Frontal cortex (tissue), 4 donors: Measurements from ENCODE around the gene ZNF440. TPM values are rescaled to one million over a fixed set of nuclear protein-coding genes. Genes with fewer than 3 reads are reported as not detected.
"Not testable (repeated sequence)": the region's sequence is repeated elsewhere in the genome, so short reads cannot be mapped to it uniquely, and the experiment has no call there.

Source experiments
- DNase-seq, 2 donors: peaks; one replicate each; pipeline ENCODE4 v3.0.0; 2012; ENCODE audit warnings: low spot score in 2 of 2
- FAIRE-seq: peaks from 2 replicates; lab custom pipeline; 2012; peaks lifted over from hg19 to GRCh38; lab: Jason Lieb, UNC
- total RNA-seq: library from RNA; depleted of rRNA; stranded (reverse); fragments of >200 nt; gene quantifications from one replicate; pipeline ENCODE4 v1.2.3, GENCODE V29; 2014
- donor health status: control.
- donor health status: control.
- donor health status: control.

Gene ZNF440
- 21.6 TPM for total RNA-seq

DNA sequence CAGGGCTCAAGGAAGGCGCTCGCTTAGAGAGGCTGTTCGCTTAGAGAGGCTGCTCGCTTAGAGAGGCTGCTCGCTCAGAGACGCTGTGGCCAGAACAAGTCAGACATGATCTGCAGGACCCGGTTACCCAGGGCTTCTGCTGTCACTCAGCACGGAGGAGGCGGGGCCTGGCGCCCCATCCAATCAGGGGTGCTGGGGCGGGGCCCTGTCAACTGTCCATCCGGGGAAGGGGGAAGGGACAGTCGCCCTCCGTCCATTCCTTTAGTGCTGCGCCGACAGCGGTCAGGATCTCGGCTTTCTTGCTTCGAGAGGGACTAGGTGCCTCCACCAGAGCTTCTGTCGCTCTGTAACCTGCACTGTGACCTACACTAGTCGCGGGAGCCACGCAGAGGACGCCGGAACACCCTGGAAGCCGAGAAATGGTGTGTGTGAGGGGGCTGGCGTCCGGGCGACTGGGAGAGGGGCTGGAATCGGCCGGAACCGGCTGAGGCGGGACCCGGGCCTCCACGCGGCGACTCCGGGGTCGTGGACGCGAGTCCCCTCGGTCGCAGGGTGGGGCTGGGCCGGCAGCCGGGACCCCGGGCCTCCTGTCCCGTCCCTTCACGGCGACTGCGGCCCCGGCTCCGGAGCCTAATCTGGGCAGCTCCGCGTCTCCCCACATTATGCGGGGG, at the start of gene ZNF440:
TSS of gene ZNF440 (plus strand) at position 245 of the 671 bp plus-strand sequence. CDS start at position 420, 175 bp downstream.
- DNase-seq, result peak; percentile 94 to 97
- no peak for FAIRE-seq

DNA sequence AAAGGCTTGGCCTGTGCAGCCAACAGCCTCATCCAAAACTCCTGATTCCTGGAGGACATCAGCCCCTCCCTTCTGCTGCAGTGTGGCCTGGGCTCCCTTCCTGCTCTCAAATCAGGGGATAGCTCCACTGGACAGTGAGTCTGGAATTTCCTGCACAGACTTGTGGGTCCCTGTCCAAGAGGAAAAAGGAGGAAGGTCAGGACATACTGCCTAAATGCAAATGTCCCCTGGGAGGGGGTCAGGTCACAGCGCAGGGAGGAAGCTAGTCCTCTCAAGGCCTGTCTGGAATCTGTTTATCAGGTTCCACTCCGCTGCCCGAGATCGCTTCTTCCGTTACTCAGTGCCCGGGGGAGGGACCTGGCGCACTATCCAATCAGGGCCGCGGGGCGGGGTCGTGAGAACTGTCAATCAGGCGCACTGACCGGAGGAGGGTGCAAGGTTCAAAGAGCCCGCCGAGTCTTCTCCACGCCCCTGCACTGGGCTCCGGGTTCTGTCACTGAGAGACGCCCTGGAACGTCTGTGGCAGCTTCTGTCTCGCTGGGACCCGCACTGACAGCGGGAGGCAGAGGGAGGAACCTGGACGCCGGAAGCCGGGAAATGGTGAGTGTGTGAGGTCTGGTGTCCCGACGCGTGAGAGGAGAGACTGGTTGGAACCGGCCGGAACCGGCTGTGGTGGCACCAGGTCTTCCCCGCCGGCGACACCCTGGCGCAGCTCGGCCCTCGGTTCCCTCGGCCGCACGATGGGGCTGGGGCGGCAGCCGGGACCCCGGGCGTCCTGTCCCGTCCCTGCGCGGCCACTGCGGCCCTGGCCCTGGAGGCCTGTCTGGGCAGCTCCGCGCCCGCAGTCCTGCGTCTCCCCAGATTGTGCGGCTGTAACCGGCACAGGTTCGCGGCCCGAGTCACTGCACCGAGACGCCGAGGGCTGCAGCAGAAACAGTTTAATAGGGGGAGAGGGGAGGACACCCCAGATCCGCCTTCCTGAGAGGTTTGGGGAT, 47.2 kb upstream of the ZNF440 start, which contains the start of gene ZNF441:
TSS of gene ZNF441 (plus strand) at position 404 of the 995 bp plus-strand sequence. CDS start at position 598, 194 bp downstream.
- FAIRE-seq, result no peak
- peak; percentile 87 to 90 for DNase-seq

DNA sequence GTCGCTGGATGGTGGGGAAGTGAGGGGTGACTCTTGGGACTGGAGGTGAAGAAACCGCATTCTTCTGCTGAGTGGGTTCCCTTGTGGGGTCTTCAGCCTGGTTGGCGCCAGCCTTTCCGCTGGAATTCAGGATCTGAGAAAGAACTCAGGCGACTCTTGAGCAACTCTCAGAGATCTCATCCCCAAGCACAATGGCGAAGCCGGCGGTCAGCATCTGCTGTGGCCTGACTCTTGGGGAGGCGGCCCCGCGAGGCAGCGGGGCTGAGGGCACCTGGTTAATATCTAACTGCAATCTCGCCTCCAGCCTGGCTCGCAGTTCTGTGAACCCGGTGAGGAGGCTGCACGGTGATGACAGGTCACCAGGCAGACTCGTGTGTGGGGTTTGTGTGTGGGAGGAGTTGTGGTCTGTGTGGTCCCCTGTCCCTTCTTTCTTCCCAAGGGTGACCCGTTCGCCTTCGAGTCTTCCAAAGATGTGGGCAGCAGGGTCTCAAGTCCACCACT, 46.4 kb upstream of the ZNF440 start:
- FAIRE-seq, result no peak

DNA sequence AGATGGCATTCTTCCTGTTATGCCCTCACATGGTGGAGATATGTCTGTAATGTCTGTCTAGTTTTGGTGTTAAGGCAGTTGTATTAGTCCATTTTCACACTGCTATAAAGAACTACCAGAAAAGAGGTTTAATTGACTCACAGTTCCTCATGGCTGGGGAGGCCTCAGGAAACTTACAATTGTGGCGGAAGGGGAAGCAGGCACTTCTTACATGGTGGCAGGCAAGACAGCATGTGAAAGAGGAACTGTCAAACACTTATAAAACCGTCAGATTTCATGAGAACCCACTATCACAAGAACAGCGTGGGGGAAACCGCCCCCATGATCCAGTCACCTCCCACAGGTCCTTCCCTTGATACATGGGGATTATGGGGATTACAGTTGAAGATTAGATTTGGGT, 44.1 kb upstream of the ZNF440 start:
- FAIRE-seq, result no peak
- DNase-seq, result no peak

More for the DNA sequence above, 46.4 kb upstream of the ZNF440 start:
- peak in 1 of 2 donors; percentile 13 for DNase-seq

DNA sequence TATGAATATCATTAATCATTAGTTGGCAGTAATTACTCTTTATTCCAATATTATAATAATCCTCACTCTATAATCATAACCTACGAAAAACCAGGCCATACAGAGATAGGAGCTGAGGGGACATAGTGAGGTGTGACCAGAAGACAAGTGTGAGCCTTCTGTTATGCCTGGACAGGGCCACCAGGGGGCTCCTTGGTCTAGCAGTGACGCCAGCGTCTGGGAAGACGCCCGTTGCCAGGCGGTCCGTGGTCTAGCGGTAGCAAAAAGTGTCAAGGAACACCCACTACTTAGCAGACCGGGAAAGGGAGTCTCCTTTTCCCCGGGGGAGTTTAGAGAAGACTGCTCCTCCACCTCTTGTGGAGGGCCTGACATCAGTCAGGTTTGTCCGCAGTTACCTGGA, 42.6 kb upstream of the ZNF440 start:
- FAIRE-seq, DNase-seq: not testable (repeated sequence)

DNA sequence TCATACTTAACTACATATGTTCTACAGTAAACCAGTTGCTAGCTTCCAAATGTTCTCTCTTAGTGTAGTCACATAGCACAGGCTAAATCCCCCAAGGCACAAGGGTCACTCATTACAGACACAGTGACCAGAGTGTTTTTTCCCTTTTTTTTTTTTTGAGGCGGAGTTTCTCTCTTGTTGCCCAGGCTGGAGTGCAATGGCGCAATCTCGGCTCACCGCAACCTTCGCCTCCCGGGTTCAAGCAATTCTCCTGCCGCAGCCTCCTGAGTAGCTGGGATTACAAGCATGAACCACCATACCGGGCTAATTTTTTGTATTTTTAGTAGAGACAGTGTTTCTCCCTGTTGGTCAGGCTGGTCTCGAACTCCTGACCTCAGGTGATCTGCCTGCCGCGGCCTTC, 37.4 kb upstream of the ZNF440 start:
- FAIRE-seq, DNase-seq: not testable (repeated sequence)

DNA sequence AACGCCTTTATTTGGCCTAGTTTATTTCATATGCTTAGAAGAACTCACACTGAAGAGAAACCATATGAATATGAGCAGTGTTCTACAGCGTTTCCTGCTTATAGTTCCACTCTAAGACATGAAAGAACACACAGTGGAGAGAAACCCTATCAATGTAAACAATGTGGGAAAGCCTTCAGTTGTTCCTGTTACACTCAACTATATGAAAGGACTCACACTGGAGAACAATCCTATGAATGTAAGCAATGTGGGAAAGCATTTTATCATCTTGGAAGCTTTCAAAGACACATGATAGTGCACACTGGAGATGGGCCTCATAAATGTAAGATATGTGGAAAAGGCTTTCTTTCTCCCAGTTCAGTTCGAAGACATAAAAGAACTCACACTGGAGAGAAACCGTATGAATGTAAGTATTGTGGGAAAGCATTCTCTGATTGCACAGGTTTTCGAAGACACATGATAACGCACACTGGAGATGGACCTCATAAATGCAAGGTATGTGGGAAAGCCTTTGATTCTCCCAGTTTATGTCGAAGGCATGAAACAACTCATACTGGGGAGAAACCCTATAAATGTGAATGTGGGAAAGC, 33.5 kb upstream of the ZNF440 start:
- DNase-seq (no peak), FAIRE-seq (no peak)

DNA sequence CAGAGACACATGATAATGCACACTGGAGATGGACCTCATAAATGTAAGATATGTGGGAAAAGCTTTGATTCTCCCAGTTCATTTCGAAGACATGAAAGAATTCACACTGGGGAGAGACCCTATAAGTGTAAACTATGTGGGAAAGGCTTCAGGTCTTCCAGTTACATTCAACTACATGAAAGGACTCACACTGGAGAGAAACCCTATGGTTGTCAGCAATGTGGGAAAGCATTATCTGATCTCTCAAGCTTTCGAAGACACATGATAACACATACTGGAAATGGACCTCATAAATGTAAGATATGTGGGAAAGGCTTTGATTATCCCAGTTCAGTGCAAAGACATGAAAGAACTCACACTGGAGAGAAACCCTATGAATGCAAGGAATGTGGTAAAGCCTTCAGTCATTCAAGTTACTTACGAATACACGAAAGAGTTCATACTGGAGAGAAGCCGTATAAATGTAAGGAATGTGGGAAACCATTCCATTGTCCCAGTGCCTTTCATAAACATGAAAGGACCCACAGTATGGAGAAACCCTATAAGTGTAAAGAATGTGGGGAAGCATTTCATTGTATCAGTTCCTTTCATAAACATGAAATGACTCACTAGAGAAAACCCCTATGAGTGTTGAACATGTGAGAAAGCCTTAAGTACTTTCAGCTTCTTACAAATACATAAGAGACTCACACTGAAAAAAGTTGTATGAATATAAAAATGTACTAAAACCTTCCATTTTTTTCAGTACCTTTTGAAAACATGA, 32.6 kb upstream of the ZNF440 start:
- no peak for FAIRE-seq

DNA sequence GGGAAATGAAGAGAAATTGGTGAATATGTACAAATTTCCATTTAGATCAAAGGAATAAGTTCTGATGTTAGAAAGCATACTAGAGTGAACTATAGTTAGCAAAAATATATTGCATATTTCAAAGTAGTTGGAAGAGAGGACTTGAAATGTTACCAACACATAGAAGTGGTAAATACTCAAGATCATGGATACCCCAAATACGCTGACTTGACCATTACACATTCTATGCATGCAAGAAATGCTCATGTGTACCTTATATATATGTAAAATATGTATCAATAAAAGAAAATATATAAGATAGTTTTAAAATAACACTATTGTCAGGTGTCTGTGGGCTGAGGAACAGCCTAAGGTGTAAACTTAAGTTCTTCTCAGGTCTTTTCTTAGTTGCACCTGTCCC, 30.3 kb upstream of the ZNF440 start:
- DNase-seq (no peak), FAIRE-seq (no peak)

More for the DNA sequence above, 32.6 kb upstream of the ZNF440 start:
- no peak for DNase-seq

DNA sequence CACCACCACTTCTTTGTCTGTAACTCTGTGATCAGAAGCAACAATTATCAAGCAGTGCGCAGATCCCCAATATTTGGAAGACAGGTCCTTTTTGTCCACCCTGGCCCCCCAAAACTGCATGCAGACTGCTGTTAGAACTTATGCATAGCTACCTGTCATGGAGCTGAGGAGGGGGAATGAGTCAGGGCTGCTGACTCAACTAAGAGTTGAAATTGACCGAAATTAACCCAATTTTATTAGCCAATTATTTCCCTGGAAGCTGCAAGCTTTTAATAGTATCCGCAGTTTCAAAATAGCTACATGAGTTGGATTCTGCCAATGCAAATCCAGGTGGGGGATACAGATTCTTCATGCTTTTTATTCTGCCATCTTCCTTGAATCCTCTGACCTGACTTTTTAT, 29.7 kb upstream of the ZNF440 start:
- FAIRE-seq, result no peak
- no peak for DNase-seq

DNA sequence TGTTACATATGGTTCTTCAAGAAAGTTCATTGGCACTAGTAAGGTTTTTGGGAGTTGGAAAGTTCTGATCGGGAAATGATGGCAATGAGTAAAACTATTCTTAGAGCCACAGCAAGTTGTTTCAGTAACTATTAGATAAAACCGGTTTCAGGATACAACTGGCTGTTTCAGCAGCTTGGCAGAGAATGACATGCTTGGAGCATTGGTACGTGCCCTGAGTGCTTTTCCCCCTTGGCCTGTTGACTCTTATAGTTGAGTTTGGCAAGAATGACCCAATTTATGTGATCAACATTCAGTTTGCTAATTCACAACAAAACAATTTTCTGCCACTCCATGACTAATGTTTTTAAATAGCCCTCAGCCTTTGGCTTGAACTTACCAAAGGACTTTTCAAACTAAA, 26.5 kb upstream of the ZNF440 start:
- no peak for FAIRE-seq
- DNase-seq, result no peak

DNA sequence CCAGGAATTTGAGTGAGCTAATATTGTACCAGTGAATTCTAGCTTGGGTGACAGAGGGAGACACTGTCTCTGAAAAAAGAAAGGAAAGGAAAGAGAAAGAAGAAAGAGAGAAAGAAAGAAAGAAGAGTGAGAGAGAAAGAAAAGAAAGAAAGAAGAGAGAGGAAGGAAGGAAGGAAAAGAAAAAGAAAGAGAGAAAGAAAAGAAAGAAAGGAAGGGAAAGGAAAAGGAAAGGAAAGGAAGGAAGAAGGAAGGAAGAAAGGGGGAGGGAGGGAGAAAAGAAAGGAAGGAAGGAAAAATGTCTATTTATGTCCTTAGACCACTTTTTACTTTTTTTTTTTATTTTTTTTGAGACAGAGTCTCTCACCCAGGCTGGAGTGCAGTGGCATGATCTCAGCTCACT, 21.1 kb upstream of the ZNF440 start:
- no peak for FAIRE-seq
- no peak for DNase-seq

DNA sequence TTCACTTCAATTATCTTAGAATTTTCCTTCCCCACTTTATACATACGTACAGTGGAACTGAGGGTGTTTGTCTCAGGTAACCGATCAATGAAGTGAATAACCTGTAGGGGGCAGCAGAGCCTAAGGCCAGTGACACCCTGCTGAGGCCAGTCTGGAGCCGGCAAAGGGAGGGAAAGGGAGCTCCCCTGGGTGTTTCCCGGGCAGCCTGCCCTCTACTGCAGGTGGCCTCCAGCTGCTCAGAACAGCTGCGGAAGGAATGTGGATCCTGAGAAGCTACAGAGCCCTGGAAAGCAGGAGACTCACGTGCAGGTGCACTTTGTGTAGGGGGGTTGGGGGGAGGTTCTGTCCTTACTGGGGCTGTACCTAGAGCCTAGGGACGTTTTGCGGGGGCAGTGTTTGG, 16.6 kb upstream of the ZNF440 start:
- DNase-seq (peak; percentile 73 to 74), FAIRE-seq (no peak)

DNA sequence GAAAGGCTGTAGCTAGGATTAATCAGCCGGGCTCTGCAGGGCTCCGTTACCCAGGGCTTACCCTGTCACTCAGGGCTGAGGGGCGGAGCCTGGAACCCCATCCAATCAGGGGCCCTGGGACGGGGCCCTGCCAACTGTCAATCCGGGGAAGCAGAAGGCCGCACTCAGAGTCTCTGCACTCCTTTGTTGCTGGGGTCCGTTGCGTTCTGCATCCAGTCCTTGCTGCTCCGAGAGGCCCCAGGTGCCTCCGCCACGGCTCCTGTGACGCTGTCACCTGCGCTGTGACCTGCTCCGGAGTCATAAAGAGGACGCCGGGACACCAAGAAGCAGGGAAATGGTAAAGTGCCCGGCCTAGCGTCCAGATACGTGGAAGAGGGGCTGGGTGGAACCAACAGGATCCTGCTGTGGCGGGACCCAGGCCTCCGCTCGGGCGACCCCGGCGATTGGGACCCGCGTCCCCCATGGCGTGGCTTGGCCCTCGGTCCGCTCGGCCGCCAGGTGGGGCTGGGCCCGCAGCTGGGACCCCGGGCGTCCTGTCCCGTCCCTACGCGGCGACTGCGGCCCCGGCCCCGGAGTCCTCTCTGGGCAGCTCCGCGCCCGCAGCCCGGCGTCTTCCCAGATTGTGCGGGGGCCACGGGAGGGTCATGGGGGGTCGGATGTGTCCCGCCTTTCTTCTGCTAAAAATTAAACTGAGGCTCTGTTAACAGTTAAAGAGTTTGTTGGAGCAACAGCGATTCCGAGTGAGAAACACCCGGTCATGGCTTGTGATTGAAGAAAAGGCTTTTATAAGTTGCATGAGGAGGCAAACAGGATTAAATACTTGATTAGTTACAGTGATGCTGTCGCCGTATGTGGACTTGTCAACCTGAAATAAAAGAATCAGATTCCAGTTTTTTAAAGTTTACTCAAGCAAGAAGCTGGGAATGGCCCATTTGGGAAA, 15.4 kb upstream of the ZNF440 start, which contains the start of gene ZNF491:
TSS of gene ZNF491 (plus strand) at position 133 of the 940 bp plus-strand sequence. CDS start 7,431 bp downstream, outside the sequence.
- no peak for FAIRE-seq
- DNase-seq, result peak; percentile 94 to 95

DNA sequence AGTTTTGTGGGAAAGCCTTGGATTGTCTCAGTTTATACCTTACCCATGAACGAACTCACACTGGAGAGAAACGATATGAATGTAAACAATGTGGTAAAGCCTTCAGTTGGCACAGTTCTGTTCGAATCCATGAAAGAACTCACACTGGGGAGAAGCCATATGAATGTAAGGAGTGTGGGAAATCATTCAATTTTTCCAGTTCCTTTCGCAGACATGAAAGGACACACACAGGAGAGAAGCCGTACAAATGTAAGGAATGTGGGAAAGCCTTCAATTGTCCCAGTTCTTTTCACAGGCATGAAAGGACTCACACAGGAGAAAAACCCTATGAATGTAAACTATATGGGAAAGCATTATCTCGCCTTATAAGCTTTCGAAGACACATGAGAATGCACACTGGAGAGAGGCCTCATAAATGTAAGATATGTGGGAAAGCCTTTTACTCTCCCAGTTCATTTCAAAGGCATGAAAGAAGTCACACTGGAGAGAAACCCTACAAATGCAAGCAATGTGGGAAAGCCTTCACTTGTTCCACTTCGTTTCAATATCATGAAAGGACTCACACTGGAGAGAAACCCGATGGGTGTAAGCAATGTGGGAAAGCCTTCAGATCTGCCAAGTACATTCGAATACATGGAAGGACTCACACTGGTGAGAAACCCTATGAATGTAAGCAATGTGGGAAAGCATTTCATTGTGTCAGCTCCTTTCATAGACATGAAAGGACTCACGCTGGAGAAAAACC, 7.5 kb upstream of the ZNF440 start:
- FAIRE-seq (no peak), DNase-seq (no peak)

DNA sequence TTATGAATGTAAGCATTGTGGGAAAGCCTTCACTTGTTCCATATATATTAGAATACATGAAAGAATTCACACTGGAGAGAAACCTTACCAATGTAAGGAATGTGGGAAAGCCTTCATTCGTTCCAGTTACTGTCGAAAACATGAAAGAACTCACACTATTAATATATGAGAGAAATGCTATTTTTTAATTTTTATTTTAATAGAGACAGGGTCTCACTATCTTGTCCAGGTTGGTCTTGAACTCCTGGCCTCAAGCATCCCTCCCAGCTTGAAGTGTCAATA, 7.0 kb upstream of the ZNF440 start:
- no peak for DNase-seq

DNA sequence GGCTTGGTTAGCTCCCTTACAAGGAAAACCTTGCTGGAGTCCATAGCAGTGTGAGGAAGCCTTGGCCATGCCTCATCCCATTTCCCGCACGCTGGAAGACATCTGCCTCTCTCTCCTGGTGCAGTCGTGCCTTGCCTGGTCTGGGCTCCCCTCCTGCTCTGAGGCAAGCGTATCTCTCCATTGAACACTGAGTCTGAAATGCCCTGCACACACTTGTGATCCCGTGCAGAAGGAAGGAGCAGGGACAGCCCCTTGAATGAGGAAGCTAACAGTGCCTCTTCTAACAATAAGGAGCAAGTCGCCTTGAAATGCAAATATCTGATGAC, 407 bp upstream of the ZNF440 start:
- FAIRE-seq, result no peak
- DNase-seq, result no peak

More for the DNA sequence above, 7.0 kb upstream of the ZNF440 start:
- FAIRE-seq, result no peak

DNA sequence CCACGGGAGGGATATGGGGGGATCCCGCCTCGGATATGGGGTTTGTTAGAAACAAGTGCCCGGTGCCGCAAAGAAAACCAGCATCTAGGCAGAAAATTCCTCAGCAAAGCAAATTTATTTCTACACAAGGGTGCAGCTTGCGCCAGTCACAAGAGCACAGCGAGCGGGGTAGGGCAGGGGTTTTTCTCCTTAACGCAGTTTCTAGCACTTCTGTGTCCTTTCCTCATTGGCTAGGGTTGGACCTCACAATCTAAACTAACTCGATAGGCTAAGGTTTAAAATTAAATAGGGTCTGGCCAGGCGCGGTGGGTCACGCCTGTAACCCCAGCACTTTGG, 595 bp downstream of the ZNF440 start:
- DNase-seq (no peak), FAIRE-seq (no peak)
